ENCODE results near the gene PLD6.

DNA sequence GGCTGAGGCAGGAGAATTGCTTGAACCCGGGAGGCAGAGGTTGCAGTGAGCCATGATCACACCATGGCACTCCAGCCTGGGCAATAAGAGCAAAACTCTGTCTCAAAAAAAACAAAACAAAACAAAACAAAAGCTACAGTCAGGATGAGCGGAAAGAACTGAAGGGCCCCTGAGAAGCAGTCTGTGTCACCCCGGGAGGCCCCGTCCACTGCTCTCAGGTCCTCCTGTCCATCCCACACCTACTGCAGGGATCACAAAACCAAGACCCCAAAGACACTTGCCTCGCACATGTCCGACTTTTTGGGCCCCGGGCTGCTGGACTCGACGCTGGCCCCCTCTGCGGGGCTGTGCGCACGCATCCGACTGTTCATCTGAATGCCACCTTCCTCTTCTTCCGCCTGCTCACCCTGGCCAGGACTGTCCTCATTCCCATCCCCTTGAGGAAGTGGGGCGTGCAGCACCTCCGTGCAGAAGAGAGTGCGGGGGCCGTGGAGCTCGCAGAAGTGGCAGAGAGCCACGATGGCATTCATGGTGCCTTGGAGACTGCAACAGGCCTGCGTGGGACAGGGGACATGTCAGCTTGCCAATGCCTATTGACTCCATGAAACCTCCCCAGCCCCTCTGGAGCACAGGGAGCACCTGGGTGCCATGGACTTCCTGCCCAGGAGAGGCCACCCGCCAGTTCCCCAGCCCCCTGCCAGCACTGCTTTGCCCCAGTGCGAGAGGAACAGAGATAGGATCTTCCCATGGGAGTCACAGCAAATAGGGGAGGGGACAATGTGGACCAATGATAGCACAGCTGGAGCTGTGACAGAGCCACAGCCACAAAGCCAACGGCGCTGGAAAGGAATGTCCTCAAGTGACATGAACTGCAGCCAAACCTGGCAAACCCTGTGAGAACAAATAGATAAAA, 21.7 kb upstream of the PLD6 start:
- TF ChIP-seq, protein P1, sequence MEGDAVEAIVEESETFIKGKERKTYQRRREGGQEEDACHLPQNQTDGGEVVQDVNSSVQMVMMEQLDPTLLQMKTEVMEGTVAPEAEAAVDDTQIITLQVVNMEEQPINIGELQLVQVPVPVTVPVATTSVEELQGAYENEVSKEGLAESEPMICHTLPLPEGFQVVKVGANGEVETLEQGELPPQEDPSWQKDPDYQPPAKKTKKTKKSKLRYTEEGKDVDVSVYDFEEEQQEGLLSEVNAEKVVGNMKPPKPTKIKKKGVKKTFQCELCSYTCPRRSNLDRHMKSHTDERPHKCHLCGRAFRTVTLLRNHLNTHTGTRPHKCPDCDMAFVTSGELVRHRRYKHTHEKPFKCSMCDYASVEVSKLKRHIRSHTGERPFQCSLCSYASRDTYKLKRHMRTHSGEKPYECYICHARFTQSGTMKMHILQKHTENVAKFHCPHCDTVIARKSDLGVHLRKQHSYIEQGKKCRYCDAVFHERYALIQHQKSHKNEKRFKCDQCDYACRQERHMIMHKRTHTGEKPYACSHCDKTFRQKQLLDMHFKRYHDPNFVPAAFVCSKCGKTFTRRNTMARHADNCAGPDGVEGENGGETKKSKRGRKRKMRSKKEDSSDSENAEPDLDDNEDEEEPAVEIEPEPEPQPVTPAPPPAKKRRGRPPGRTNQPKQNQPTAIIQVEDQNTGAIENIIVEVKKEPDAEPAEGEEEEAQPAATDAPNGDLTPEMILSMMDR (IDR thresholded peaks at IDR 0.05): no peak
- TF ChIP-seq POLR2A (IDR thresholded peaks at IDR 0.05) (no peak), POLR2AphosphoS5 (IDR thresholded peaks at IDR 0.05) (peak; percentile 68)

Data from prostate gland (tissue), 2 donors.